HCT116 (cell line): Measurements from ENCODE around the gene ACAT2.

Source experiments
- CTCF ChIP-seq, 3 experiments: fragments of 200-600 bp in 1 of 3; sonication (generic) in 1 of 3; IDR thresholded peaks in 2 of 3; conservative IDR thresholded peaks in 1 of 3; 2 replicates each; pipeline ENCODE4 v1.5.1; 2012 to 2017; ENCODE audit warnings: low read depth in 2 of 3, low read length in 2 of 3, antibody characterized with exemption in 1 of 3, borderline replicate concordance in 1 of 3, control low read depth in 1 of 3, mild to moderate bottlenecking in 1 of 3, mixed read lengths in 1 of 3, mixed run types in 1 of 3, moderate library complexity in 1 of 3; ENCODE audit not compliant: insufficient read depth in 1 of 3
- ELF1 ChIP-seq: IDR thresholded peaks from 2 replicates; pipeline ENCODE4 v1.6.1; 2012; ENCODE audit warnings: low read depth, borderline replicate concordance
- EZH2 ChIP-seq: fragments of 200-600 bp; sonication (generic); IDR thresholded peaks from 2 replicates; pipeline ENCODE4 v1.6.1; 2017; ENCODE audit warnings: antibody characterized with exemption, mixed run types
- POLR2A ChIP-seq: IDR thresholded peaks from 2 replicates; pipeline ENCODE4 v1.7.0; 2011; ENCODE audit warnings: borderline replicate concordance; ENCODE audit not compliant: insufficient read depth, insufficient read length; ENCODE audit errors: extremely low read depth
- POLR2AphosphoS5 ChIP-seq: IDR thresholded peaks from 2 replicates; pipeline ENCODE4 v1.6.1; 2011; ENCODE audit warnings: mild to moderate bottlenecking, low read depth, low read length, moderate library complexity
- RAD21 ChIP-seq: IDR thresholded peaks from 2 replicates; pipeline ENCODE4 v1.6.1; 2012; ENCODE audit warnings: low read depth, mild to moderate bottlenecking
- TCF7L2 ChIP-seq: IDR thresholded peaks from 2 replicates; pipeline ENCODE4 v1.7.0; 2011; ENCODE audit warnings: borderline replicate concordance, inconsistent platforms; ENCODE audit not compliant: insufficient read depth, insufficient read length; ENCODE audit errors: extremely low read depth
- YY1 ChIP-seq: IDR thresholded peaks from 2 replicates; pipeline ENCODE4 v1.6.1; 2011; ENCODE audit warnings: low read length, low read depth, moderate library complexity, mild to moderate bottlenecking; ENCODE audit not compliant: insufficient replicate concordance; ENCODE audit errors: extremely low read depth
- ZNF274 ChIP-seq: fragments of 200-500 bp; sonication (Bioruptor generic); IDR thresholded peaks from 2 replicates; pipeline ENCODE4 v1.6.1; 2014; ENCODE audit warnings: mild to moderate bottlenecking, low read depth, low read length, inconsistent platforms
- TF ChIP-seq, protein P1 (sequence below): IDR thresholded peaks from 2 replicates; pipeline ENCODE4 v1.6.1; 2012
- TF ChIP-seq, protein P2 (sequence below): IDR thresholded peaks from 2 replicates; pipeline ENCODE4 v1.6.1; 2012; ENCODE audit warnings: low read depth

DNA sequence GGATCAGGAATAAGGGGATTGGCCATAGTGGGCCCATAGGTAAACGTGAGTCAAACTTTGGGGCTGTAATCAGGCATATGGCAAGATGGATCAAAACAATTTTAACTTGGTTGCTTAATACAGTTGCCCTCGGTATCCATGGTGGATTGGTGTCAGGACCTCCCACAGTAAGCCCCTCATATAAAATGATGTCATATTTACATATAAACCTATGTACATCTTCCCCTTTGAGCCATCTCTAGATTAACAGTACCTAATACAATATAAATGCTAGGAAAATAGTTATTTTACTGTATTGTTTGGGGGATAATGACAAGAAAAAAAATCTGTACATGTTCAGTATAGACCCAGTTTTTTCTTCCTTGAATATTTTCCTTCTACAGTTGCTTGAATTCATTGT is 7.4 kb upstream of the ACAT2 start:
- no peak for TF ChIP-seq TCF7L2
- no peak for TF ChIP-seq EZH2
- no peak for TF ChIP-seq CTCF (IDR thresholded peaks at IDR 0.05 in 2 of 3, conservative IDR thresholded peaks at IDR 0.05 in 1 of 3; ENCODE audit: borderline replicate concordance in 1 of 3, insufficient read depth in 1 of 3, low read depth in 2 of 3, low read length in 2 of 3)
- TF ChIP-seq YY1, result no peak
- TF ChIP-seq ZNF274, result no peak
- TF ChIP-seq POLR2A, result no peak
- no peak for TF ChIP-seq POLR2AphosphoS5
- TF ChIP-seq, protein P1, sequence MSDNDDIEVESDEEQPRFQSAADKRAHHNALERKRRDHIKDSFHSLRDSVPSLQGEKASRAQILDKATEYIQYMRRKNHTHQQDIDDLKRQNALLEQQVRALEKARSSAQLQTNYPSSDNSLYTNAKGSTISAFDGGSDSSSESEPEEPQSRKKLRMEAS, result no peak
- no peak for TF ChIP-seq RAD21
- TF ChIP-seq, protein P2, sequence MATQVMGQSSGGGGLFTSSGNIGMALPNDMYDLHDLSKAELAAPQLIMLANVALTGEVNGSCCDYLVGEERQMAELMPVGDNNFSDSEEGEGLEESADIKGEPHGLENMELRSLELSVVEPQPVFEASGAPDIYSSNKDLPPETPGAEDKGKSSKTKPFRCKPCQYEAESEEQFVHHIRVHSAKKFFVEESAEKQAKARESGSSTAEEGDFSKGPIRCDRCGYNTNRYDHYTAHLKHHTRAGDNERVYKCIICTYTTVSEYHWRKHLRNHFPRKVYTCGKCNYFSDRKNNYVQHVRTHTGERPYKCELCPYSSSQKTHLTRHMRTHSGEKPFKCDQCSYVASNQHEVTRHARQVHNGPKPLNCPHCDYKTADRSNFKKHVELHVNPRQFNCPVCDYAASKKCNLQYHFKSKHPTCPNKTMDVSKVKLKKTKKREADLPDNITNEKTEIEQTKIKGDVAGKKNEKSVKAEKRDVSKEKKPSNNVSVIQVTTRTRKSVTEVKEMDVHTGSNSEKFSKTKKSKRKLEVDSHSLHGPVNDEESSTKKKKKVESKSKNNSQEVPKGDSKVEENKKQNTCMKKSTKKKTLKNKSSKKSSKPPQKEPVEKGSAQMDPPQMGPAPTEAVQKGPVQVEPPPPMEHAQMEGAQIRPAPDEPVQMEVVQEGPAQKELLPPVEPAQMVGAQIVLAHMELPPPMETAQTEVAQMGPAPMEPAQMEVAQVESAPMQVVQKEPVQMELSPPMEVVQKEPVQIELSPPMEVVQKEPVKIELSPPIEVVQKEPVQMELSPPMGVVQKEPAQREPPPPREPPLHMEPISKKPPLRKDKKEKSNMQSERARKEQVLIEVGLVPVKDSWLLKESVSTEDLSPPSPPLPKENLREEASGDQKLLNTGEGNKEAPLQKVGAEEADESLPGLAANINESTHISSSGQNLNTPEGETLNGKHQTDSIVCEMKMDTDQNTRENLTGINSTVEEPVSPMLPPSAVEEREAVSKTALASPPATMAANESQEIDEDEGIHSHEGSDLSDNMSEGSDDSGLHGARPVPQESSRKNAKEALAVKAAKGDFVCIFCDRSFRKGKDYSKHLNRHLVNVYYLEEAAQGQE, result no peak
- TF ChIP-seq ELF1, result no peak
